H1 (cell line): ENCODE data around the gene SHOC1.
A peak's percentile ranks its signal among the peaks of the same experiment; 100 is the strongest.

ENCODE experiments used
- CHD2 ChIP-seq: IDR thresholded peaks from 2 replicates; pipeline ENCODE4 v1.6.1; 2012; ENCODE audit warnings: low read length, improper control_type of control experiment
- EP300 ChIP-seq, 2 experiments: IDR thresholded peaks; 1 replicate in 1 of 2; 2 replicates in 1 of 2; pipeline ENCODE4 v1.6.1; 2011 to 2012; ENCODE audit warnings: low read depth in 2 of 2, low read length in 2 of 2, mild to moderate bottlenecking in 2 of 2, borderline replicate concordance in 1 of 2, inconsistent platforms in 1 of 2, moderate library complexity in 1 of 2
- EZH2 ChIP-seq: fragments of 200-600 bp; sonication (generic); IDR thresholded peaks from 2 replicates; pipeline ENCODE4 v1.7.1; 2012; ENCODE audit warnings: low read depth, mild to moderate bottlenecking, moderate library complexity, low read length, inconsistent platforms; ENCODE audit not compliant: severe bottlenecking
- JUN ChIP-seq: IDR thresholded peaks from 2 replicates; pipeline ENCODE4 v1.6.1; 2011; ENCODE audit warnings: low read depth, mild to moderate bottlenecking, improper control_type of control experiment, low read length
- KDM5A ChIP-seq: fragments of 200-600 bp; IDR thresholded peaks from 2 replicates; pipeline ENCODE4 v1.7.1; 2012; ENCODE audit warnings: mild to moderate bottlenecking, low read length, inconsistent platforms, mixed read lengths
- RAD21 ChIP-seq, 2 experiments: IDR thresholded peaks in 1 of 2; conservative IDR thresholded peaks in 1 of 2; 2 replicates each; pipeline ENCODE4 v1.6.1; 2011; ENCODE audit warnings: low read depth in 2 of 2, low read length in 2 of 2, improper control_type of control experiment in 1 of 2, inconsistent platforms in 1 of 2, mild to moderate bottlenecking in 1 of 2, moderate library complexity in 1 of 2
- SIN3A ChIP-seq, 2 experiments: IDR thresholded peaks in 1 of 2; conservative IDR thresholded peaks in 1 of 2; 2 replicates each; pipeline ENCODE4 v1.6.1; 2011 to 2012; ENCODE audit warnings: low read length in 2 of 2, improper control_type of control experiment in 1 of 2, low read depth in 1 of 2, mild to moderate bottlenecking in 1 of 2
- TAF1 ChIP-seq: IDR thresholded peaks from 2 replicates; pipeline ENCODE4 v1.6.1; 2011; ENCODE audit warnings: mild to moderate bottlenecking, low read depth, low read length
- TF ChIP-seq, protein P1 (sequence below), 3 experiments: IDR thresholded peaks; 1 replicate in 2 of 3; 2 replicates in 1 of 3; pipeline versions ENCODE4 v1.5.1 to v1.6.1; 2011; ENCODE audit warnings: low read length in 3 of 3, mild to moderate bottlenecking in 3 of 3, inconsistent platforms in 2 of 3, low read depth in 1 of 3, moderate library complexity in 1 of 3; ENCODE audit not compliant: insufficient read depth in 1 of 3; ENCODE audit errors: control extremely low read depth in 1 of 3
- TF ChIP-seq, protein P2 (sequence below): IDR thresholded peaks from 2 replicates; pipeline ENCODE4 v1.6.1; 2012; ENCODE audit warnings: inconsistent platforms

DNA sequence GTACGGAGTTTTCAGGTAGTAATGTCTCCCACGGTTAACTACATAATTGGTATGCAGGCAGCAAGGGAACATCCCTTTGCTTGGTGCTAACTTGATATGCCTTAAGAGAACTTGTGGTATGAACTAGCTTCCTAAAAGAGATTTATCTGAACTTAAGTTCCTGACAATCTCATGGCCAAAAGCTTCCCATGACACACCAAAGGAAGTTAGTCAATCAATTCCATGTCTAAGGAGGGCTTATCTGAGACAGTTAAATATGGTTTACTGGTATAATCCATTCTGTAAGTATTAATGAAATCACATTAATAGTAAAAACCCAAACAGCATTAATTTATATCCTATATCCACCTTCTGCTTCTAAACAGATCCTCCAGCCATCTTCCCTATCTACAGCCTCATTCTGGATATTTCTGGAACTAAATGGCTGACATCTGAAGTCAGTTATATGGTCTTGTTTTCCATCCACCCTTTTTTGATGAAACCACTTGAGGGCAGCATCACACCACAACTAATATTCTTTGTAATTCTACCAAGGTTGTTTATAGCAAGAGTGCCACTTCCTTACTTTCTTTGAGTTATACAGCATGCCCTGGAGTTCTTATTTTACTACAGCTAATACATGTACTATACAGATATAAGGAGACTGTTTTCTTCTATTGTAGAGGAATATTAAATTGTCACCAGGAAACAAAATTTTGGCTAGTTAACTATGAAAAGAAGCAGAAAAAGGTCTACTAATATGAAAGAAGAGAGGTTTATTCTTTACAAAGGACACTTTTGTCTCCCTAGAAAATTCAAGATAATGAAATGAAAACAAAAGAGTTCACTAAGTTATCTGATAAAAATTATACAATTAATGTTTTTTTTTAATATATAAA lies 34.7 kb downstream of the SHOC1 start:
- peak; percentile 90 to 92 for TF ChIP-seq RAD21 (IDR thresholded peaks at IDR 0.05 in 1 of 2, conservative IDR thresholded peaks at IDR 0.05 in 1 of 2; ENCODE audit: low read depth in 2 of 2, low read length in 2 of 2)
- no peak for TF ChIP-seq KDM5A
- TF ChIP-seq, protein P1, sequence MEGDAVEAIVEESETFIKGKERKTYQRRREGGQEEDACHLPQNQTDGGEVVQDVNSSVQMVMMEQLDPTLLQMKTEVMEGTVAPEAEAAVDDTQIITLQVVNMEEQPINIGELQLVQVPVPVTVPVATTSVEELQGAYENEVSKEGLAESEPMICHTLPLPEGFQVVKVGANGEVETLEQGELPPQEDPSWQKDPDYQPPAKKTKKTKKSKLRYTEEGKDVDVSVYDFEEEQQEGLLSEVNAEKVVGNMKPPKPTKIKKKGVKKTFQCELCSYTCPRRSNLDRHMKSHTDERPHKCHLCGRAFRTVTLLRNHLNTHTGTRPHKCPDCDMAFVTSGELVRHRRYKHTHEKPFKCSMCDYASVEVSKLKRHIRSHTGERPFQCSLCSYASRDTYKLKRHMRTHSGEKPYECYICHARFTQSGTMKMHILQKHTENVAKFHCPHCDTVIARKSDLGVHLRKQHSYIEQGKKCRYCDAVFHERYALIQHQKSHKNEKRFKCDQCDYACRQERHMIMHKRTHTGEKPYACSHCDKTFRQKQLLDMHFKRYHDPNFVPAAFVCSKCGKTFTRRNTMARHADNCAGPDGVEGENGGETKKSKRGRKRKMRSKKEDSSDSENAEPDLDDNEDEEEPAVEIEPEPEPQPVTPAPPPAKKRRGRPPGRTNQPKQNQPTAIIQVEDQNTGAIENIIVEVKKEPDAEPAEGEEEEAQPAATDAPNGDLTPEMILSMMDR (IDR thresholded peaks at IDR 0.05; ENCODE audit: control extremely low read depth in 1 of 3, insufficient read depth in 1 of 3, low read depth in 1 of 3, low read length in 3 of 3): peak in 2 of 3 experiments; percentile 54 to 58; a peak in 3 of 4 replicates
- TF ChIP-seq CHD2: no peak
- no peak for TF ChIP-seq SIN3A (conservative IDR thresholded peaks at IDR 0.05 in 1 of 2, IDR thresholded peaks at IDR 0.05 in 1 of 2; ENCODE audit: low read depth in 1 of 2, low read length in 2 of 2)
- no peak for TF ChIP-seq TAF1
- TF ChIP-seq EZH2: no peak
- TF ChIP-seq, protein P2, sequence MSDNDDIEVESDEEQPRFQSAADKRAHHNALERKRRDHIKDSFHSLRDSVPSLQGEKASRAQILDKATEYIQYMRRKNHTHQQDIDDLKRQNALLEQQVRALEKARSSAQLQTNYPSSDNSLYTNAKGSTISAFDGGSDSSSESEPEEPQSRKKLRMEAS: no peak
- TF ChIP-seq EP300 (IDR thresholded peaks at IDR 0.05; ENCODE audit: borderline replicate concordance in 1 of 2, low read depth in 2 of 2, low read length in 2 of 2): no peak
- no peak for TF ChIP-seq JUN
